K562 (cell line): ENCODE results near the gene ABHD16B. TPM values are rescaled to one million over a fixed set of nuclear protein-coding genes. Genes with fewer than 3 reads are reported as not detected.

Source experiments
- ATAC-seq: fragments of 200-7000 bp; cut with Tn5 transposase; 3 replicates; pipeline ENCODE4 v1.9.1; 2020; ENCODE audit warnings: moderate library complexity
- BruUV-seq: library from RNA; stranded (reverse); fragments of 400-500 nt; replicated peaks from 2 replicates; lab custom pipeline; 2021; lab: Mats Ljungman, UMichigan
- CTCF ChIA-PET: fragments of 300-600 bp; formaldehyde crosslinking; extraction: SDS; loops from one replicate; lab custom pipeline; 2021; ENCODE audit warnings: low intra/inter-chr PET ratio; lab: Yijun Ruan, JAX
- POLR2A ChIA-PET: fragments of 300-600, 350-650 bp; sonication (Branson Sonifier 250); formaldehyde crosslinking; extraction: SDS; loops from one replicate; lab custom pipeline; 2021; ENCODE audit warnings: antibody characterized with exemption, inconsistent platforms; lab: Yijun Ruan, JAX
- DNase-seq, 4 experiments: peaks; one replicate each; pipeline versions ENCODE4 v3.0.0 to v3.0.0-alpha.2; 2011 to 2018; ENCODE audit warnings: low spot score in 3 of 4, mixed read lengths in 3 of 4; ENCODE audit errors: extremely low read depth in 1 of 4
- FAIRE-seq: peaks from 2 replicates; lab custom pipeline; 2011; peaks lifted over from hg19 to GRCh38; lab: Jason Lieb, UNC
- H2AFZ ChIP-seq: 2 replicates; pipeline ENCODE4 v1.6.0; 2011; ENCODE audit warnings: low read depth, low read length, control low read depth, inconsistent platforms
- H3K27ac ChIP-seq: fragments of 200-600 bp; 3 replicates; pipeline ENCODE4 v1.8.0; 2011; ENCODE audit warnings: low read depth, mild to moderate bottlenecking, control low read depth, inconsistent platforms, low read length, moderate library complexity, mixed read lengths; ENCODE audit errors: extremely low read depth
- H3K27me3 ChIP-seq, 2 experiments: fragments of 300-600 bp in 1 of 2; 2 replicates in 1 of 2; 3 replicates in 1 of 2; pipeline versions ENCODE4 v1.6.0 to v1.8.0; 2011; ENCODE audit warnings: inconsistent platforms in 2 of 2, low read length in 2 of 2, mild to moderate bottlenecking in 1 of 2, mixed read lengths in 1 of 2, moderate library complexity in 1 of 2; ENCODE audit not compliant: control insufficient read depth in 2 of 2, insufficient read depth in 2 of 2
- H3K36me3 ChIP-seq: fragments of 300-600 bp; 3 replicates; pipeline ENCODE4 v1.8.0; 2011; ENCODE audit warnings: mild to moderate bottlenecking, low read length, inconsistent platforms; ENCODE audit not compliant: control insufficient read depth, insufficient read depth
- H3K4me1 ChIP-seq, 2 experiments: fragments of 200-600 bp in 1 of 2; replicated peaks in 1 of 2; 2 replicates in 1 of 2; 3 replicates in 1 of 2; pipeline versions ENCODE4 v1.5.1 to v1.8.0; 2011; ENCODE audit warnings: inconsistent platforms in 2 of 2, low read length in 2 of 2, mild to moderate bottlenecking in 1 of 2, mixed read lengths in 1 of 2, moderate library complexity in 1 of 2; ENCODE audit not compliant: control insufficient read depth in 2 of 2, insufficient read depth in 2 of 2
- H3K4me2 ChIP-seq: 2 replicates; pipeline ENCODE4 v1.6.1; 2011; ENCODE audit warnings: low read length, control low read depth, inconsistent platforms, mixed read lengths; ENCODE audit not compliant: insufficient read depth
- H3K4me3 ChIP-seq: fragments of 200-600 bp; sonication (generic), shearing (Covaris generic); 2 replicates; pipeline ENCODE4 v1.5.1; 2016; ENCODE audit warnings: control low read depth, inconsistent platforms
- H3K79me2 ChIP-seq: fragments of 200-600 bp; 3 replicates; pipeline ENCODE4 v1.8.0; 2011; ENCODE audit warnings: low read length, inconsistent platforms; ENCODE audit not compliant: control insufficient read depth, insufficient read depth
- H3K9ac ChIP-seq, 2 experiments: 2 replicates each; pipeline versions ENCODE4 v1.6.0 to v1.6.1; 2011; ENCODE audit warnings: low read depth in 2 of 2, low read length in 2 of 2, control low read depth in 1 of 2, inconsistent platforms in 1 of 2, mild to moderate bottlenecking in 1 of 2, mixed read lengths in 1 of 2; ENCODE audit not compliant: insufficient read depth in 1 of 2
- H3K9me1 ChIP-seq: one replicate; pipeline ENCODE4 v1.6.0; 2011; ENCODE audit warnings: inconsistent platforms, mild to moderate bottlenecking, low read length, moderate library complexity; ENCODE audit not compliant: control insufficient read depth, insufficient read depth
- H3K9me3 ChIP-seq: replicated peaks from 2 replicates; pipeline ENCODE4 v1.5.1; 2011; ENCODE audit warnings: low read depth, low read length, inconsistent platforms; ENCODE audit not compliant: control insufficient read depth, insufficient read depth
- H4K20me1 ChIP-seq: replicated peaks from 2 replicates; pipeline ENCODE4 v1.6.1; 2011; ENCODE audit warnings: low read length, inconsistent platforms, mixed read lengths; ENCODE audit not compliant: control insufficient read depth, insufficient read depth
- CBX1 ChIP-seq: sonication (generic); IDR thresholded peaks from 2 replicates; pipeline ENCODE4 v1.6.1; 2016; ENCODE audit warnings: antibody characterized with exemption, low read depth, mild to moderate bottlenecking
- EHMT2 ChIP-seq: fragments of 450-650 bp; IDR thresholded peaks from 2 replicates; pipeline ENCODE4 v1.6.1; 2018; ENCODE audit warnings: antibody characterized with exemption
- HNRNPL ChIP-seq: fragments of 200-400 bp; formaldehyde crosslinking; IDR thresholded peaks from 2 replicates; pipeline ENCODE4 v1.6.1; 2017; ENCODE audit warnings: low read depth, mild to moderate bottlenecking, low read length
- RBFOX2 ChIP-seq: fragments of 200-400 bp; formaldehyde crosslinking; IDR thresholded peaks from 2 replicates; pipeline ENCODE4 v1.6.1; 2017; ENCODE audit warnings: low read depth, mild to moderate bottlenecking, low read length, moderate library complexity
- ZEB2 ChIP-seq: fragments of 450-650 bp; IDR thresholded peaks from 2 replicates; pipeline ENCODE4 v1.6.1; 2016
- WGBS: fragments of 100-300 bp; shearing (Covaris generic); methylation state at CpG from one replicate; pipeline ENCODE4 v1.1.6; 2016; ENCODE audit warnings: low coverage, mixed read lengths; ENCODE audit not compliant: insufficient coverage; ENCODE audit errors: missing lambda C conversion rate; 5-methylcytosine and 5-hydroxymethylcytosine counted together
- in situ Hi-C: fragments of 300-500 bp; cut with MboI; formaldehyde crosslinking; loops from 4 replicates; pipeline ENCODE4 v1.15.0; 2018; ENCODE audit warnings: inconsistent platforms, mixed read lengths
- intact Hi-C: fragments of 100-400 bp; cut with micrococcal nuclease; formaldehyde crosslinking; loops from 2 replicates; pipeline ENCODE4 v1.14.2; 2022
- polyA plus RNA-seq, 8 experiments: library from polyadenylated mRNA; depleted of rRNA in 4 of 8; stranded (reverse) in 5 of 8; unstranded in 3 of 8; fragments of >200 nt; fragmentation: Nextera tagmentation in 2 of 8; fragmentation: Illumina TruSeq in 1 of 8; extraction: Ambion mirVana in 2 of 8; extraction: Trizol in 1 of 8; gene quantifications; 2 replicates each; pipeline versions ENCODE4 v1.2.1 to v1.2.3, GENCODE V29; 2011 to 2014; ENCODE audit warnings: inconsistent platforms in 1 of 8, missing spikeins in 1 of 8
- total RNA-seq, 7 experiments: library from RNA; depleted of rRNA in 6 of 7; stranded (reverse); fragments of >200 nt in 6 of 7; fragmentation: Illumina TruSeq in 2 of 7; extraction: Trizol in 2 of 7; gene quantifications; 2 replicates each; pipeline versions ENCODE4 v1.2.1 to v1.2.3, GENCODE V29; 2011 to 2021; ENCODE audit warnings: low replicate concordance in 1 of 7

Gene ABHD16B
- total and polyA plus RNA-seq, 9 of the 15 experiments (the other 6 are each of a cell fraction or from before 2014, with no cell fraction given) = not detected

DNA sequence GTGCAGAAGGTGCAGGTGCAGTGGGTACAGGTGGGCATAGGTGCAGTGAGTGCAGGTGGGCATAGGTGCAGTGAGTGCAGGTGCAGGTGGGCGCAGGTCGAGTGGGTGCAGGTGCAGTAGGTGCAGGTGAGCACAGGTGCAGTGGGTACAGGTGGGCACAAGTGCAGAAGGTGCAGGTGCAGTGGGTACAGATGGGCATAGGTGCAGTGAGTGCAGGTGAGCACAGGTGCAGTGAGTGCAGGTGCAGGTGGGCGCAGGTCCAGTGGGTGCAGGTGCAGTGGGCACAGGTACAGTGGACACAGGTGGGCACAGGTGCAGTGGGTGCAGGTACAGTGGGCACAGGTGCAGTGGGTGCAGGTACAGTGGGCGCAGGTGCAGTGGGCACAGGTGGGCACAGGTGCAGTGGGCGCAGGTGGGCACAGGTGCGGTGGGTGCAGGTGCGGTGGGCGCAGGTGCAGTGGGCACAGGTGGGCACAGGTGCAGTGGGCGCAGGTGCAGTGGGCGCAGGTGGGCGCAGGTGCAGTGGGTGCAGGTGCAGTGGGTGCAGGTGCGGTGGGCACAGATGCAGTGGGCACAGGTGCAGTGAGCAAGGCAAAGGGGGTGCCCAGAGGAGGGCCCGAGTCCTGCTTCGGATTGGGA, 45.6 kb upstream of the ABHD16B start:
- WGBS = 46% methylated on average over 14 of the region's 14 CpGs
- ChIA-PET POLR2A (interaction anchor here (1.1 kb wide), 1 partner anchor 30 kb away, joined by 3 read pairs; no protein-coding TSS in a partner anchor), CTCF (no interaction called here)
- ATAC-seq = no peak
- BruUV-seq = no TSS peak
- H3K27ac ChIP-seq = no peak overlapping the region
- H3K4me2 ChIP-seq = no peak overlapping the region
- no peaks in the 10 kb centered on the region; the same call in 1 of the 2 replicates for H4K20me1 ChIP-seq
- TF ChIP-seq ZEB2 (peak; percentile 34; the same call in 1 of the 2 replicates), HNRNPL (peak; percentile 99), CBX1 (no peak), EHMT2 (no peak), RBFOX2 (peak; percentile 31; the same call in 1 of the 2 replicates)
- H3K9ac ChIP-seq = no peak overlapping the region; a peak in 1 of 4 replicates
- H3K9me3 ChIP-seq = no peaks in the 10 kb centered on the region
- H3K27me3 ChIP-seq = peaks cover 0 to 7% of the 10 kb centered on the region in 2 experiments; a peak in 2 of 5 replicates
- H3K79me2 ChIP-seq = no peaks in the 10 kb centered on the region
- no peak overlapping the region for H2AFZ ChIP-seq
- FAIRE-seq = no peak
- no peak for DNase-seq
- intact Hi-C loops (no loop called here), in situ Hi-C loops (no loop called here)
- H3K4me1 ChIP-seq = peaks cover 5 to 30% of the 10 kb centered on the region in 2 experiments; a peak in 4 of 5 replicates
- no peaks in the 10 kb centered on the region for H3K9me1 ChIP-seq
- no peaks in the 10 kb centered on the region for H3K36me3 ChIP-seq
- H3K4me3 ChIP-seq = no peak overlapping the region
